GM21515 (cell line): Measurements from ENCODE around the gene RANBP3.
"Not testable (repeated sequence)": the region's sequence is repeated elsewhere in the genome, so short reads cannot be mapped to it uniquely, and the experiment has no call there.

Source experiments
- ATAC-seq: cut with Tn5 transposase; IDR thresholded peaks from one replicate; pipeline ENCODE4 v1.9.1; 2021; ENCODE audit not compliant: unreplicated experiment

The RANBP3 gene

DNA sequence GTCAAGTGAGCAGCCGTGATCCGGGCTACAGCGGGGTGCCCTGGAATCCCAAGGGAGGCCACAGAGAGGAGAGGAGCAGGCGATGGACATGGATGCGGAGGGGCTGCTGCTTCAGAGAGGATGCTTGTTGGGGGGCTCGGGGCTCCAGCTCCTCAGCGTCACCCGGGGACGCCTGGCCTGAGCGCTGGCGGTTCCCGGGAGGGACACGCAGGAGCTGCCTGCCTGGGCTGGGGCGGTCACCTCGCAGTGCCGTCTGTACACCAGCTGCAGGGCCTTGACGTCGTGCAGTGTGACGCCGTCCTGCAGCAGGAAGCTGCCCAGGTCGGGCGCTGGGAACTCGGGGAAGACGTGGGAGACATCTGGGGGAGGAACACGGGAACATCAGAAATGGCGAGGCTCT is 29.9 kb upstream of the RANBP3 start:
- ATAC-seq: no peak

DNA sequence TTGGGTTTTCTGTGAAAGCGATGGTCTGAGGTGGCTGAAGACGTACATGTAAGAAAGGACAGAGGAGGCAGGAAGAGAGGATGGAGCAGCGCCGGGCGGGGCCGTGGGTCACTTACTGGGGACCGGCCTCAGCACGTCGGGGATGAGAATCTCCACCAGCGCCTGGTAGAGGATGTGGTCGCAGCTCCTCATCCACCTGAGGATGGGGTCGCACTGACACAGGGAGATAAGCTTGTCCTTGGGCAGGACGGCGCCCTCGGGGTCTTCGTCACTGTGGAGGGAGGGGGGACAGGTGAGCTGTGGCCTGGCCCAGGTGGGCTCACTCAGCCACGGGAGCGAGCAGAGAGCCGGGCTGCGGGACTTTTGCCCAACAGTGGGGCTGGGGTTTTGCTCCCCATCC is 29.0 kb upstream of the RANBP3 start:
- ATAC-seq: no peak

DNA sequence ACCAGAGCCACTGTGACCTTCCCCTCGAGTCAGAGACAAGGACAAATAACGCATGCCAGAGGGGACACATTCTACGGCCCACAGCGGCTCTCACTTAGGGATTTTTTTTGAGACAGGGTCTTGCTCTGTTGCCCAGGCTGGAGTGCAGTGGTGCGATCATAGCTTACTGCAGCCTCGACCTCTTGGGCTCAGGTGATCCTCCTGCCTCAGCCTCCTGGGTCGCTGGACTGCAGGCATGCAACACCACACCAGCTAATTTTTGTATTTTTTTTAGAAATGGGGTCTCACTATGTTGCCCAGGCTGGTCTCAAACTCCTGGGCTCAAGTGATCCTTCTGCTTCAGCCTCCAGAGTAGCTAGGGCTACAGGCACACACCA is 28.1 kb upstream of the RANBP3 start:
- ATAC-seq: not testable (repeated sequence)

DNA sequence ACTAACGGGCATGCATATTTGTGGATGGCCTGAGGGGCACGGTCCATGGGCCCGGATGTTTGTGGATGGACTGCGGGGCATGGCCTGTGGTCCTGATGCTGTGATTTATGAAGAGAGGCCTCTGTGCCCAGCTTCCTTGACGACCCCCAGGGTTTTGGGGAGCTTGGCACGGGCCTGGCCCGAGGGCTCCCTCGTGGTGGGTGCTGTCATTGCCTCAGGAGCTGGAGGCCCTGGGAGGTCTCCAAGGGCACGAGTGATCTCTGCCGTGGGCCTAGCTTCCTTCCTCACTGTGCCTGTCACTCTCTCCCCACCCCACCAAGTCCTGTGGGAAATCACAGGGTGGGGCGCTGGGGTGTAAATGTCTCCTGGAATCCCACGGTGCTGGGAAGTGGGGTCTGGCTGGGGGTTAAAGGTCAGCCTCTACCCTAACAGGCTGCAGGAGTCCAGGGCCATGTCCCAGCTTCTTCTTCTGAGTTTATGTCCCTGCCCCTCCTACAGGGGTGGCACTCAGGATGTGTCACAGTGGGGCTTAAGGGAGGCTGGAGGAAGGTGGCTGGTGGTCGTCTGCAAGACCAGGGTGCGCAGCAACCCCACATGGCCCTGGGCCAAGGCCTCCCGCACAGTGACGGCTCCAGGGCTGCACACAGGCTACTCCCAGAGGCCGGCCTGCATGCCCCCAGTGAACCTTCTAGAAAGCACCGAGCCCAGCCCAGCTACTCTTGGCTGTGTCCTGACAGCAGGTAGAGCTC is 27.6 kb upstream of the RANBP3 start:
- ATAC-seq: no peak

DNA sequence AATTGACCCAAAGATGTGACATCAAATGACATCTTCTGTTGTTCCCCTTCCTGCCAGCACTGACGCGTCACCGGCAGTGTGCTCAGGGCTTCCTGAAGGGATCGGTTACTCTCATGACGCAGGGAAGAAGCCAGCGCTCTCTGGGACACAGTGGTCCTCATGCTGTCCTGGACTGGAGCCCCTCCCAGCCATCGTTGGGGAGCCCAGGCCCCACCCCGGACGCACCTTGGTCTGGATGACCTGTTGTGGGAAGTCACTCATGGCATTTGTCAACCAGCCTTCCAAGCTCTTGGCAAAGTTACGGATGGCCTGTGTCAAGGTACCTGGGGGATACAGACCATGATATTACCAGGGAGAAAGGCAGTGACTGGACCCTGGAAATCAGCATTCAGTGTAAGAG is 26.0 kb upstream of the RANBP3 start:
- no peak for ATAC-seq

DNA sequence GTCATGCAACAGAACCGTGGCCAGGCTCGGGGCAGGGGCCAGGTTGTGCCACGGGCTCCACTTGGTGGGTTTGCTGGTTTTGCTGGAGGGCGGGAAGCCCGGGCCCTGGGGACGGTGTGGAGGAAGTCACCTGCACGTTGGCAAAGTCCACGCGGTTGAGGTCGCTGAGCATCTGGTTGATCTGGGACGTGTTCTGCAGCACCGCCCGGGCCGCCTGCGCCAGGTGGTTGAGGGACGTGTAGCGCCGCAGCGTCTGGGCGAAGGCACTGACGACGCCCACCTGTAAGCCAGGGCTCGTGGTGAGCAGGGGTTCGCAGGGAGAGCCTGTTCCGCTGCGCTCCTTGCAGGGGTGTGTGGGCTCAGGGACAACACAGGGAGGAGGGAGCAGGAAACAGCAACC is 24.7 kb upstream of the RANBP3 start:
- no peak for ATAC-seq

DNA sequence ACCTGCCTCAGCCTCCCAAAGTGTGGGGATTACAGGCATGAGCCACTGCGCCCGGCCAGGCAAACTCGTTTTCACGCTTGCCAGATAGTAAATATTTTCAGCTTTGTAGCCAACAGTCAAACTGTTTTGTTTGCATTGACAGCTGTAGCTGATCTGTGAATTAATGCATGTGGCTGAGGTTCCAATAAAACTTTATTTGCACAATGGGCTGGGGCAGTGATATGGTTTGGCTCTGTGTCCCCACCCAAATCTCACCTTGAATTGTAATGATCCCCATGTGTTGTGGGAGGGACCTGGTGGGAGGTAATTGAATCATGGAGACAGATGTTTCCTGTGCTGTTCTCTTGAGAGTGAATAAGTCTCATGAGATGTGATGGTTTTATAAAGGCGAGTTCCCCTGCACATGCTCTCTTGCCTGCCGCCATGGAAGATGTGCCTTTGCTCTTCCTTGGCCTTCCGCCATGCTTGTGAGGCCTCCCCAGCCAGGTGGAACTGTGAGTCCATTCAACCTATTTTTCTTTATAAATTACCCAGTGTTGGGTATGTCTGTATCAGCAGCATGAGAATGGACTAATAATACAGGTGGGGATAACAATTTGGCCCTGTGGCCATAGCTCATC is 22.4 kb upstream of the RANBP3 start:
- ATAC-seq: no peak

DNA sequence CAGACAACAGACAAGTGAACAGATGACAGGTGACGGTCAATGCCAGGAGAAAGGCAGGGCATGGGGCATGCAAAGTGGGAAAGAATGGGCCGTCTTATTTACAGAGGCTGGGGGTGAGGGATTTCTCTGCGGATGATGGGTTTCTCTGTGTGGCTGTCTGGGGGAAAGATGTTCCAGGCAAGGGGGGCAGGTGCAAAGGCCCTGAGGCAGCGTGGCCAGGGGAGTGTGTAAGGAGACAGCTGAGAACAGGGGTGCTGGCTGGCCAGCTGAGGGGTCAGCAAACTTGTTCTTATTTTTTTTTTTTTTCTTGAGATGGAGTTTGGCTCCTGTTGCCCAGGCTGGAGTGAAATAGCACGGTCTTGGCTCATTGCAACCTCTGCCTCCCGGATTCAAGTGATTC is 21.8 kb upstream of the RANBP3 start:
- no peak for ATAC-seq

DNA sequence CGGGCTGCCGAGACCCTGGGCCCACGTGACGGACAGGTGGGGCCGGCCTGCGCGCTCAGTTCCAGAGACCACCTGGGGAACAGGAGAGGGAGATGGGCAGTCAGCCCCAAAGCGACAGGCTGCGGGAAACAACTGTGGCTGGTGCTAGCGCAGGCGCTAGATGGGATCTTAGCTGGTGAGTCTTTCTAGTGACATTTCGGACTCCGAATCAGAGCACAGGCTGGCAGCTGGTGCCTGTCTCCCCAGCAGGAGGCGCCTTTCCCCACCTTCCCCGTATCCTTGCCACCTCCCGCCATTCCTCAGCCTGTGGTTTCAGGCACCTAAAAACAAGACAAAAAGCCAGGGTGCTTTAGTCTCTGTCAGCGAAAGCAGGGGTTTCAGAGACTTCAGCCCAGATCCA is 19.4 kb upstream of the RANBP3 start:
- no peak for ATAC-seq

DNA sequence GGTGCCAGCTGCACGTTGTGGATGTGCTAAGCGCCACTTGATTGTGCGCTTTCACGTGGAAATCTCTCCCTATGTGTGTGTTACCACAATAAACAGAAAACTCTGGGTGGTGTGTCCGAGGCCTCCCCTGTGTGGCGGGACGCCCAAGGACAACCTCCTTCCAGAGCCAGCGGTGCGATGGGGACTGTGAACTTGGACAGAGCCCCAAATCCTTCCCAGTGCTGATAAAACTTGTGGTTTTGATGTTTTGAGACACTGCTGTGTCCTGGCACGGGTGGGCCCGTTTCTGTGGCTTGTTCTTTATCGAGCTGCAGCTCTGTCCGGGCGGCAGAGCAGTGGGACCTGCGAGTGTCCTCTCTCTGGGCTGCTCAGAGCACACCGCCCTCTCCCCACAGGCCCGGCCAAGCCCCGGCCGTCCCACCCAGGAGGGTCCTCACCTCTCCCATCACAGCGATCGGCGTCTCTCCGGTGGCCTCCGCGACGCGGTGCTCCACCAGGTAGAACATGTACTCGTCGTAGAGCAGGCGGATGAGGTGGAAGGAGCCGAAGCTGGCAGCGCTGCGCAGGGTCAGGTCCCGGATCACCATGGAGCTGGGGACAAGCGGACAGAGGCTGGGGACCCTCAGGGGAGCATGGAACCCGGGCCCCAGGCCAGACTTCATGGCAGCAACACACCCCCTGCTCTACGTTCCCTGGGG is 18.8 kb upstream of the RANBP3 start:
- ATAC-seq: no peak

DNA sequence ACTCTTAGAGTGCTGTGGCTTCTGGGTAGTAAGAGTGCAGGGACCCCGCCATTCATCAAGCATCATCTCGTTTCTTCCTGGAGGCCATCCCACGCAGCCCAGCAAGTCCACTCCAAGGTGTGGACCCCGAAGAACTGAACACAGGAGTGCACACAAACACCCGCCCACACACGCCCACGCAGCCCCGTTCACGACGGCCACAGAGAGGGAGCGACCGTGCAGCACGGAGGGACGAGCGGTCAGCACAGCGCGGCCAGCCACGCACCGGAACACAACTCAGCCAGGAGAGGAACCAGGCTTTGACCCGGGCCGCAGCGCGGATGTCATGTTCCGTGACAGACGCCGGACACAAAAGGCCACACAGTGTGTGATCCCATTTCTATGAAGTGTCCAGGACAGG is 18.2 kb upstream of the RANBP3 start:
- no peak for ATAC-seq

DNA sequence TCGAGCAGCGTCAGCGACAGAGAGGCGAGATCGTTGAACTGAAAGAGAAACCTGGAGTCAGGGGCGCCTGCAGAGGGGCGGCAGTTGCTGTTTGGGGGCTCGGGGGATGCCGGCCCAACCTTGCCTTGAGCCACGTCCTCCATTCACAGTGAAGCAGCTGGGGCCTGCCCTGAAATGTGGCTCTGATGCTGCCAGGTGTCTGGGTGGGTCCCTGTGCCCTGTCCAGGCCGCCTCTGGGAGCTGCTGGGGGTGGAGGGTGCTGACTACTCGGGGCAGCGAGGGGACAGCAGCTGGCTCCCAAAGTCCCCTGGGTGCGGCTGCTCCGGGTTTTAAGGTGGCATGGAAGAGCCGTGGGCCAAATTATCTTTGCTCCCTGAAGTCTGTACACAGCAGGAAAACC is 17.7 kb upstream of the RANBP3 start:
- no peak for ATAC-seq

DNA sequence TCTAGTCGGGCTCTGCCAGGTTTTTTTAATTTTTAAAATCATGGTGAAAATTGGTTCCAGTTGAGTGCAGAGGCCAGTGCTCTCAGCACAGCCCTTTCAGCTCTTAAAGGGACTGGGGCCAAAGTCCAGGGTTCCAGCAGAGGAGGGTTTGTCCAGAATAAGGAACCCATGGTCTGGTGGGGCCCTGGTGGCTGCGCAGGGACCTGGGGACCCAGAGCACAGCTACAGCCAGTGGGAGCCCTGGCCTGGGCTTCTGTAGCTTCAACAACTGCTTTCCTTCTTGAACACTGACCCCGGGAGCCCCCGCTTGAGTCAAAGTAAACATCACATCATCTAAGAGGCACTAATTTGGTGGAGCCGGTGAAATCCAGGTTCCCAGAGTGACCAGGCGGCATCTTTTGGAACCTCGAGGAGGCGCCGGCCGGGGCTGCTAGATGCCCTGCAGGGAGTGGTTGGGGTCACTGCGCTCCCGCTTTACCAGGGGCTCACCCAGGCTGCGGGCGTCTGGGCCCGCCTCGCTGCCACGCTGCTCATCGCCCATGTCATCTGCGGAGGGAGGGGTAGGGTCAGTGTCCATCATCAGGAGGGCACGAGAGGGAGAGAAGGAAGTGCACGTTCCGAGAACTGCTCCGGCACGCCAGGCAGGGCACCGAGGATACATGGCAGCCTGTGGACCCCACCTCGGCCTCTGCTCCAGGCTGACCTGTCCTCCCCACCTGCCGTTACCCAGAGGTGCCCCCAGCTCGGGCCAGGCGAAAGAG is 16.6 kb upstream of the RANBP3 start:
- ATAC-seq: no peak

DNA sequence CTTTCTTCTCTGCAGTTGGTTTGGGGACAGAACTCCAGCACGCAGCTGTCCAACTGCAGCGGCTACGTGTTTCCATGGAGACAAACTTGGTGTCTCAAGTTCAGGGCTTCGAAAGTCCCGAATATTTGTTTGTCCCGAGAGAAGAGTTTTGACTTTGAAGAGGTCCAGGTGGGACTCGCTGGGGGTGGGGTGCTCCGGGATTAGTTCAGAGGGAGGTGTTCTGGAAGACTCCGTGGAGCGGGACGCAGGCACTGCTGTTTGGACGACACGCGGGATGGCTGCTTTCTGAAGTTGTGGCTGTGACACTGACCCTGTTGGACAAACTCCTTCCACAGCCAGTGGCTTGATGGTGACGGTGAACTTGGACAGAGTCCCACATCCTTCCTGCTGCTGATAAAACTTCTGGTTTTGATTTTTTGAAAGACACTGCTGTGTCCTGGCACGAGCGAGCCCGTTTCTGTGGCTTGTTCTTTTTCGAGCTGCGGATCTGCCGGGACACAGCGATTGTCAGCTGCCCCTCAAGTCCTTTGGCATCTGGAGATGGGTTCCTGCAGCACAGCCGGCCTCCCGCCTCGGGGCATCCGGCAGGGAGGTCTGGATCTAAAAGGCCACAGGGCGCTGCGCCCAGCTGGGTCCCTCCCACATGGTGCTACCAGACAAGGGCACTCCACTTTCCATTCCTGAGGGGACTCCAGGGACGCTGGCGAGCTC is 15.9 kb upstream of the RANBP3 start:
- no peak for ATAC-seq

DNA sequence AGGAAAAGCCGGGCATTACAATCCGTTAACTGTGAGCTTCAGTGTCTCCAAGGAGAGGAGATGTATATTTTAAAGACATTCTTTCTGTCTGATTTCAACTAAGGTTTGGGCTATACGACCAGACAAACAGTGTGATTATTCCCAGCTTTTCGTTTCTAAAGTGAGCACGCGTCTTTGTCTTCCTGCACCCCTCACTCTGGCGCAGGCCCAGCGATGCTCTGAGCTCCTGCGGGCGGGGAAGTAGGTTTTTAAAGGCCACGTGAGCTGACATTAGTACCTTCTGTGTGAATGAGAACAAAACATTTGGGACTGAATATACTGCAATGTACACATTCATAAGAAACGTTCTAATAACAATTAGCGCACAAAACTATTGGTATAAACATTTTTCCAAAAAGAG is 15.3 kb upstream of the RANBP3 start:
- ATAC-seq: no peak

DNA sequence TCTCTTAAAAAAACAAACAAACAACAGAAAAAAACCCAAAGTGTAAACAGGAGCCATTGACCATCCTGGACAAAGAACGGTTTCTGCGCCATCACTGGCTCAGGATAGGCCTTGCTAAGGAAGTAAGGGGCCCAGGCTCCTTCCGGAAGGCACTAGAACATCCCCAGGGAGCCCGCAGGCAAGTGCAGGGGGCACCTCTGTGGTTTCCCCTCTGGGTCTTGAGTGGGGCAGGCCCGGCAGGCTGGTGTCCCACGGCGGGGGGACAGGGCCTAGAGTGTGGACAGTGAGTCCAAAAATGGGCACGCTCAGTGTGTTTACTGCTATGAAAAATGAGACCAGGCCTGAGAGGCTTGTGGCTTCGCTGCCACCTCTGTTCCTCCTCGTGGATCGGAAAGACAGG is 14.8 kb upstream of the RANBP3 start:
- no peak for ATAC-seq

DNA sequence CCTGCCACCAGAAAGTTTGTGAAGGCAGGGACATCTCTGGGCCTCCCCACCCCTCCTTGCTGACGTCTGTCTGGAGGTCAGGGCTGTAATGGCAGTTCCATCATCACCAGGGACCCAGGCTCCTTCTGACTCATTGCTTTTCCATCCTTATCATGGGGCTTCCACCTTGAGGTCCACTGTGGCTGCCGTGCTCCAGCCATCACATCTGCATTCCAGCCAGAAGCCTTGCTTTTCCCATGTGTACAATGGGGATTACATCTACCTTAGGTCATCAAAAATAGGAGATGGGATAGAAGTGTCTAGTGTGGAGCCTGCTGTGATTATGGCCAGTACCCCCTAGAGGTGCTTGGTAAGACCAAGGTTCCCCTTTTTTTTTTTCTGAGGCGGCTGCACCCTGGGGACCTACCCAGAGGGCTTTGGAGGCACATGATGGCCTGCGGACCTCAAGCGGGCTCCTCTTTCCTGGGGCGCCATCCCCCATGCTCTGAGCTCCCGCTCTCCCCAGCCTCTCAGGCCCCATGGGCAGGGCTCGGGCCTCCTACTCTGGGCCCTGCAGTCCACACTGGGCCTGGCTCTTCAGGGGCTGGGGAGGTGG is 13.4 kb upstream of the RANBP3 start:
- ATAC-seq: no peak

DNA sequence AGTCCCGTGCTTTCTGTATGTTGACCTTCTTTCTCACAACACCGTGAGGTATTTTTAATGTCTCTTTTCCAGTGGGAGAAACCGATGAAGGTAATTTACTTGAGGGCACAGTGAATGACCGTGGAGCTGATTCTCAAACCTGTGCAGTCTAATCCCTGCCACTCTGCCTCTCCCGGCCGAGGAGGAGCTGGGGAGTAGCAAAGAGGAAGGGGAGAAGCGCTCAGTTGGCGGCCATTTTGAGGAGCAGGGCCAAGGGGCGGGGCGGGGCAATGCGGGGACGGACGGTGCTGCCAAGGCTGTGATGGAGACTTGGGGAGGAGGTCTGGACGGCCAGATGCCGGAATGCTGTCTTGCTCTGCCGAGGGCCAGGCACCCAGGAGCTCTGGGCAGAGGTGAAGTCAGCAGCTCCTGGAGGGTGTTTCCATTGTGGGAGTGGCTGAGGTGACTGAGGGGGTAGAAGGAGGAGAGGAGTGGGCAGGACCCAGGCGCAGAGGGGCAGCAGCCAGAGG is 12.4 kb upstream of the RANBP3 start:
- no peak for ATAC-seq

DNA sequence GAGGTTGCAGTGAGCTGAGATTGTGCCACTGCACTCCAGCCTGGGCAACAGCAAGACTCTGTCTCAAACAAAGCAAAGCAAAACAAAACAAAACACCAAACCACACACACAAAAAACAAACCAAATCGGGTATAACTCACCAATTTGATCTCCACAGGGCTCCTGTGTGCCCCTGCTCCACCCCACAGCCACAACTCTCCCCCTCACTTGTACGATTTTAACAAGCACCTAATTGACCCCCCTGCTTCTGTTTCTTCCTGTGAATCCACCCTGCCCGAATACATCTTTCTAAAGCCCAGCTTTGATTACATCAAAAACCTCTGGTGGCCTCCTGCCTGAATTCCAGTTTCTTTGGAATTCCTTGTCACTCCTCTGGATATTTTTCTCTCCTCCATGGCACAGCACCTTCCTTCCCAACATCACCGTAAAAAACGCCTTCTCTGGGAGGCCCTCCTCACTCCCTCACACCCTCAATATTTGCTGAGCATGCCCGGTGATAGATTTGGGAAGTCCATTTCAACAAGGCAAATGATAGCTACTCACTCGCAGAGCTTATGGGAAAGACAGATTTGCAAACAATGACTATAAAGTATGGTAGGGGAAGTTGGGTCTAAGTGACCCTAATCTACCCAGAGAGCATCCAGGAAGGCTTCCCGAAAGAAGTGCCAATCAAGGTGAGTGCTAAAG is 11.6 kb upstream of the RANBP3 start:
- ATAC-seq: no peak
